Measurements from ENCODE around the gene SHANK1. TPM values are rescaled to one million over a fixed set of nuclear protein-coding genes. Genes with fewer than 3 reads are reported as not detected.

The SHANK1 gene
- total RNA-seq, 2 donors from 2014 or later: 0.22 to 0.29 TPM

GRCh38 chr19:50658441-50659317 is 60.9 kb downstream of the SHANK1 start:
- Histone ChIP-seq H3K4me3 (no peak overlapping the region), H3K9me3 (no peaks in the 10 kb centered on the region), H3K27me3 (peaks cover 7% of the 10 kb centered on the region), H3K36me3 (no peaks in the 10 kb centered on the region), H3K4me1 (no peaks in the 10 kb centered on the region), H3K9ac (ENCODE audit: low read depth in 2 of 2, low read length in 2 of 2) (no peak overlapping the region), H3K27ac (no peak overlapping the region)
- intact Hi-C loops (cut with DNase I): no loop called here
- TF ChIP-seq CTCF (IDR thresholded peaks at IDR 0.05): no peak
- DNase-seq: peak; percentile 49

GRCh38 chr19:50657712-50658440 is 61.7 kb downstream of the SHANK1 start:
- no peak for TF ChIP-seq CTCF (IDR thresholded peaks at IDR 0.05)
- H3K27me3 ChIP-seq: peaks cover 7% of the 10 kb centered on the region
- H3K27ac ChIP-seq: no peak overlapping the region
- no peak overlapping the region for H3K9ac ChIP-seq (ENCODE audit: low read depth in 2 of 2, low read length in 2 of 2)
- intact Hi-C loops (cut with DNase I): no loop called here
- DNase-seq: peak; percentile 55
- H3K36me3 ChIP-seq: no peaks in the 10 kb centered on the region
- H3K4me3 ChIP-seq: no peak overlapping the region
- H3K9me3 ChIP-seq: no peaks in the 10 kb centered on the region
- H3K4me1 ChIP-seq: no peaks in the 10 kb centered on the region

- no peaks in the 10 kb centered on the region for H3K9me3 ChIP-seq
- H3K36me3 ChIP-seq: no peaks in the 10 kb centered on the region
- no peak overlapping the region for H3K9ac ChIP-seq (ENCODE audit: low read depth in 2 of 2, low read length in 2 of 2)
- no peak for TF ChIP-seq CTCF (IDR thresholded peaks at IDR 0.05)
- peaks cover 7% of the 10 kb centered on the region for H3K27me3 ChIP-seq
- intact Hi-C loops (cut with DNase I): no loop called here
- H3K4me3 ChIP-seq: no peak overlapping the region
- DNase-seq: no peak
- no peaks in the 10 kb centered on the region for H3K4me1 ChIP-seq
- H3K27ac ChIP-seq: no peak overlapping the region
These were observed 62.4 kb downstream of the SHANK1 start for GRCh38 chr19:50657222-50657669.

GRCh38 chr19:50654882-50655281 is 64.7 kb downstream of the SHANK1 start:
- Histone ChIP-seq H3K4me3 (no peak overlapping the region), H3K27me3 (peaks cover 7% of the 10 kb centered on the region), H3K36me3 (no peaks in the 10 kb centered on the region), H3K4me1 (no peaks in the 10 kb centered on the region), H3K9me3 (no peaks in the 10 kb centered on the region), H3K27ac (no peak overlapping the region), H3K9ac (ENCODE audit: low read depth in 2 of 2, low read length in 2 of 2) (no peak overlapping the region)
- no peak for TF ChIP-seq CTCF (IDR thresholded peaks at IDR 0.05)
- intact Hi-C loops (cut with DNase I): no loop called here
- no peak for DNase-seq

GRCh38 chr19:50652722-50653121 is 66.9 kb downstream of the SHANK1 start:
- Histone ChIP-seq H3K27ac (no peak overlapping the region), H3K9ac (ENCODE audit: low read depth in 2 of 2, low read length in 2 of 2) (no peak overlapping the region), H3K36me3 (no peaks in the 10 kb centered on the region), H3K4me1 (no peaks in the 10 kb centered on the region), H3K9me3 (no peaks in the 10 kb centered on the region), H3K4me3 (no peak overlapping the region), H3K27me3 (no peaks in the 10 kb centered on the region)
- DNase-seq: no peak
- TF ChIP-seq CTCF (IDR thresholded peaks at IDR 0.05): no peak
- intact Hi-C loops (cut with DNase I): no loop called here

All from colonic mucosa (tissue), 4 donors.